Keratinocyte (primary cell): Measurements from ENCODE around the gene SLC38A8. TPM values are rescaled to one million over a fixed set of nuclear protein-coding genes. Genes with fewer than 3 reads are reported as not detected.
A peak's percentile ranks its signal among the peaks of the same experiment; 100 is the strongest.

Experiments
- DNase-seq: peaks from one replicate; pipeline ENCODE4 v3.0.0-alpha.2; 2011; ENCODE audit warnings: low read depth, missing footprints, low spot score
- FAIRE-seq: peaks from 2 replicates; lab custom pipeline; 2011; peaks lifted over from hg19 to GRCh38; lab: Jason Lieb, UNC
- H2AFZ ChIP-seq: 2 replicates; pipeline ENCODE4 v1.6.0; 2012; ENCODE audit warnings: low read length, control low read depth, inconsistent platforms; ENCODE audit not compliant: control insufficient read depth
- H3K27ac ChIP-seq: 2 replicates; pipeline ENCODE4 v1.5.1; 2011; ENCODE audit warnings: low read length; ENCODE audit not compliant: control insufficient read depth, insufficient read depth
- H3K27me3 ChIP-seq: 3 replicates; pipeline ENCODE4 v1.6.0; 2011; ENCODE audit warnings: low read length; ENCODE audit not compliant: control insufficient read depth, insufficient read depth; ENCODE audit errors: extremely low read depth
- H3K36me3 ChIP-seq, 2 experiments: 2 replicates in 1 of 2; 3 replicates in 1 of 2; pipeline ENCODE4 v1.5.1; 2011; ENCODE audit warnings: low read length in 2 of 2, mild to moderate bottlenecking in 1 of 2; ENCODE audit not compliant: control insufficient read depth in 2 of 2, insufficient read depth in 2 of 2; ENCODE audit errors: extremely low read depth in 1 of 2
- H3K4me1 ChIP-seq: 3 replicates; pipeline ENCODE4 v1.5.1; 2011; ENCODE audit warnings: low read length; ENCODE audit not compliant: control insufficient read depth, insufficient read depth; ENCODE audit errors: extremely low read depth
- H3K4me2 ChIP-seq: 3 replicates; pipeline ENCODE4 v1.6.0; 2011; ENCODE audit warnings: low read depth, low read length; ENCODE audit not compliant: control insufficient read depth, insufficient read depth; ENCODE audit errors: extremely low read depth
- H3K4me3 ChIP-seq, 3 experiments: fragments of 200-600 bp in 1 of 3; sonication (generic) in 1 of 3; 2 replicates in 2 of 3; 3 replicates in 1 of 3; pipeline ENCODE4 v1.5.1; 2011 to 2016; ENCODE audit warnings: low read length in 3 of 3, mild to moderate bottlenecking in 3 of 3, control low read depth in 2 of 3, inconsistent platforms in 1 of 3, low read depth in 1 of 3, mixed read lengths in 1 of 3, mixed run types in 1 of 3, moderate library complexity in 1 of 3; ENCODE audit not compliant: control insufficient read depth in 2 of 3, insufficient read depth in 2 of 3; ENCODE audit errors: extremely low read depth in 1 of 3
- H3K79me2 ChIP-seq: 2 replicates; pipeline ENCODE4 v1.6.0; 2012; ENCODE audit warnings: low read length; ENCODE audit not compliant: control insufficient read depth, insufficient read depth
- H3K9ac ChIP-seq: 3 replicates; pipeline ENCODE4 v1.6.0; 2011; ENCODE audit warnings: low read length; ENCODE audit not compliant: control insufficient read depth, insufficient read depth; ENCODE audit errors: extremely low read depth
- H3K9me1 ChIP-seq: 3 replicates; pipeline ENCODE4 v1.6.0; 2011; ENCODE audit warnings: low read length; ENCODE audit not compliant: control insufficient read depth, insufficient read depth; ENCODE audit errors: extremely low read depth
- H3K9me3 ChIP-seq: 2 replicates; pipeline ENCODE4 v1.5.1; 2012; ENCODE audit warnings: low read depth, low read length; ENCODE audit not compliant: control insufficient read depth
- H4K20me1 ChIP-seq: 3 replicates; pipeline ENCODE4 v1.6.0; 2011; ENCODE audit warnings: low read length; ENCODE audit not compliant: control insufficient read depth, insufficient read depth; ENCODE audit errors: extremely low read depth
- CTCF ChIP-seq, 3 experiments: IDR thresholded peaks in 1 of 3; conservative IDR thresholded peaks in 1 of 3; optimal IDR thresholded peaks in 1 of 3; 2 replicates in 2 of 3; 3 replicates in 1 of 3; pipeline versions ENCODE3 to v1.5.1; 2011; ENCODE audit warnings: low read length in 3 of 3, mild to moderate bottlenecking in 3 of 3, moderate library complexity in 2 of 3, control low read depth in 1 of 3, inconsistent platforms in 1 of 3; ENCODE audit not compliant: insufficient read depth in 2 of 3; ENCODE audit errors: extremely low read depth in 1 of 3
- EZH2 ChIP-seq: IDR thresholded peaks from one replicate; pipeline ENCODE4 v1.6.1; 2012; ENCODE audit warnings: inconsistent platforms, mild to moderate bottlenecking, low read length, moderate library complexity
- dilution Hi-C: fragments of 300-500 bp; cut with MboI; formaldehyde crosslinking; loops from one replicate; pipeline ENCODE4 v1.7.0; 2020; ENCODE audit warnings: low sequenced_read_pairs; ENCODE audit not compliant: extremely low pct_ligation_motif_present
- polyA plus RNA-seq, 5 experiments: library from polyadenylated mRNA; depleted of rRNA in 3 of 5; stranded (reverse) in 3 of 5; stranded (forward) in 1 of 5; unstranded in 1 of 5; fragments of >200 nt; gene quantifications; 1 replicate in 1 of 5; 2 replicates in 3 of 5; 3 replicates in 1 of 5; pipeline versions ENCODE4 v1.2.1 to v1.2.3, GENCODE V29; 2011 to 2012; ENCODE audit warnings: missing spikeins in 2 of 5, low read depth in 1 of 5, low replicate concordance in 1 of 5

Gene SLC38A8
- polyA plus RNA-seq, 1 donor (not counting 4 experiments of a cell fraction or from before 2014, with no cell fraction given): not detected

GRCh38 chr16:83990492-83990891 lies 52.1 kb downstream of the SLC38A8 start:
- TF ChIP-seq EZH2 (no peak), CTCF (optimal IDR thresholded peaks at IDR 0.05 in 1 of 3, IDR thresholded peaks at IDR 0.05 in 1 of 3, conservative IDR thresholded peaks at IDR 0.05 in 1 of 3; ENCODE audit: extremely low read depth in 1 of 3, insufficient read depth in 2 of 3, low read length in 3 of 3) (no peak)
- Histone ChIP-seq H2AFZ (no peak overlapping the region), H3K4me2 (no peak overlapping the region), H3K9ac (no peak overlapping the region), H3K27ac (no peak overlapping the region), H3K36me3 (no peaks in the 10 kb centered on the region), H3K79me2 (no peaks in the 10 kb centered on the region), H3K9me1 (no peaks in the 10 kb centered on the region), H3K4me1 (peaks cover 13% of the 10 kb centered on the region), H3K4me3 (no peak overlapping the region), H4K20me1 (no peaks in the 10 kb centered on the region), H3K27me3 (peaks cover 41% of the 10 kb centered on the region), H3K9me3 (no peaks in the 10 kb centered on the region)
- FAIRE-seq: no peak
- DNase-seq: no peak
- dilution Hi-C loops: no loop called here

GRCh38 chr16:83989300-83989699 lies 53.3 kb downstream of the SLC38A8 start:
- peak; percentile 46 for TF ChIP-seq EZH2
- no peak for TF ChIP-seq CTCF (optimal IDR thresholded peaks at IDR 0.05 in 1 of 3, IDR thresholded peaks at IDR 0.05 in 1 of 3, conservative IDR thresholded peaks at IDR 0.05 in 1 of 3; ENCODE audit: extremely low read depth in 1 of 3, insufficient read depth in 2 of 3, low read length in 3 of 3)
- H3K79me2 ChIP-seq: no peaks in the 10 kb centered on the region
- H3K36me3 ChIP-seq: no peaks in the 10 kb centered on the region
- H3K4me1 ChIP-seq: peaks cover 11% of the 10 kb centered on the region
- no peak overlapping the region for H2AFZ ChIP-seq
- dilution Hi-C loops: no loop called here
- no peaks in the 10 kb centered on the region for H3K9me3 ChIP-seq
- H3K9me1 ChIP-seq: no peaks in the 10 kb centered on the region
- no peak overlapping the region for H3K27ac ChIP-seq
- no peak overlapping the region for H3K4me2 ChIP-seq
- no peak overlapping the region for H3K9ac ChIP-seq
- no peak overlapping the region for H3K4me3 ChIP-seq
- FAIRE-seq: no peak
- no peaks in the 10 kb centered on the region for H4K20me1 ChIP-seq
- H3K27me3 ChIP-seq: peaks cover 45% of the 10 kb centered on the region
- no peak for DNase-seq
